Nephron progenitor cell (in vitro differentiated cells): ENCODE data around the gene ESRRG.

Experiments
- DNase-seq: peaks from one replicate; pipeline ENCODE4 v3.0.0; 2021
- H3K27ac Mint-ChIP-seq: 2 replicates; pipeline ENCODE4 v1.8.0; 2021; ENCODE audit warnings: mild to moderate bottlenecking, moderate library complexity, mixed read lengths
- H3K27me3 Mint-ChIP-seq: 2 replicates; pipeline ENCODE4 v1.8.0; 2021; ENCODE audit warnings: mild to moderate bottlenecking, low read depth, mixed read lengths; ENCODE audit not compliant: poor library complexity
- H3K36me3 Mint-ChIP-seq: 2 replicates; pipeline ENCODE4 v1.8.0; 2021; ENCODE audit warnings: low read depth, mixed read lengths
- H3K4me1 Mint-ChIP-seq: 2 replicates; pipeline ENCODE4 v1.8.0; 2021; ENCODE audit warnings: mixed read lengths
- H3K4me3 Mint-ChIP-seq: 2 replicates; pipeline ENCODE4 v1.8.0; 2021; ENCODE audit warnings: mild to moderate bottlenecking, moderate library complexity, mixed read lengths
- H3K9me3 Mint-ChIP-seq: 2 replicates; pipeline ENCODE4 v1.8.0; 2021; ENCODE audit warnings: mild to moderate bottlenecking, moderate library complexity, mixed read lengths
- CTCF ChIP-seq: fragments of 200-600 bp; sonication (generic); IDR thresholded peaks from 2 replicates; pipeline ENCODE4 v1.5.0; 2021; ENCODE audit warnings: antibody characterized with exemption

Gene ESRRG

GRCh38 chr1:216702170-216702569 is 21.1 kb downstream of the ESRRG start:
- Mint-ChIP-seq H3K4me1 (peaks cover 8% of the 10 kb centered on the region), H3K4me3 (no peak overlapping the region), H3K9me3 (no peaks in the 10 kb centered on the region), H3K27me3 (peaks cover 3% of the 10 kb centered on the region), H3K27ac (no peak overlapping the region), H3K36me3 (no peaks in the 10 kb centered on the region)
- no peak for TF ChIP-seq CTCF
- no peak for DNase-seq

- H3K4me1 Mint-ChIP-seq, result peaks cover 4% of the 10 kb centered on the region
- H3K27ac Mint-ChIP-seq, result no peak overlapping the region
- H3K27me3 Mint-ChIP-seq, result no peaks in the 10 kb centered on the region
- no peaks in the 10 kb centered on the region for H3K9me3 Mint-ChIP-seq
- TF ChIP-seq CTCF, result no peak
- no peak for DNase-seq
- H3K36me3 Mint-ChIP-seq, result no peaks in the 10 kb centered on the region
- no peak overlapping the region for H3K4me3 Mint-ChIP-seq
Measured at GRCh38 chr1:216700779-216701178, 22.4 kb downstream of the ESRRG start.

GRCh38 chr1:216691710-216692109 is 31.5 kb downstream of the ESRRG start:
- no peak for DNase-seq
- Mint-ChIP-seq H3K9me3 (no peaks in the 10 kb centered on the region), H3K27me3 (peaks cover 6% of the 10 kb centered on the region), H3K27ac (no peak overlapping the region), H3K4me3 (no peak overlapping the region), H3K36me3 (no peaks in the 10 kb centered on the region), H3K4me1 (peaks cover 20% of the 10 kb centered on the region)
- TF ChIP-seq CTCF, result no peak

GRCh38 chr1:216690603-216691002 is 32.6 kb downstream of the ESRRG start:
- H3K36me3 Mint-ChIP-seq, result no peaks in the 10 kb centered on the region
- DNase-seq, result no peak
- H3K4me3 Mint-ChIP-seq, result no peak overlapping the region
- H3K4me1 Mint-ChIP-seq, result peaks cover 31% of the 10 kb centered on the region
- TF ChIP-seq CTCF, result no peak
- no peak overlapping the region for H3K27ac Mint-ChIP-seq
- H3K27me3 Mint-ChIP-seq, result peaks cover 10% of the 10 kb centered on the region
- H3K9me3 Mint-ChIP-seq, result no peaks in the 10 kb centered on the region

GRCh38 chr1:216688127-216688657 is 35.0 kb downstream of the ESRRG start:
- TF ChIP-seq CTCF, result no peak
- H3K36me3 Mint-ChIP-seq, result no peaks in the 10 kb centered on the region
- H3K9me3 Mint-ChIP-seq, result no peaks in the 10 kb centered on the region
- peaks cover 39% of the 10 kb centered on the region for H3K4me1 Mint-ChIP-seq
- H3K27ac Mint-ChIP-seq, result no peak overlapping the region
- no peak overlapping the region for H3K4me3 Mint-ChIP-seq
- peaks cover 10% of the 10 kb centered on the region for H3K27me3 Mint-ChIP-seq
- no peak for DNase-seq

GRCh38 chr1:216686860-216687766 is 36.1 kb downstream of the ESRRG start:
- no peaks in the 10 kb centered on the region for H3K36me3 Mint-ChIP-seq
- peaks cover 50% of the 10 kb centered on the region for H3K4me1 Mint-ChIP-seq
- H3K27ac Mint-ChIP-seq, result no peak overlapping the region

More at GRCh38 chr1:216686860-216687766, 36.1 kb downstream of the ESRRG start:
- Mint-ChIP-seq H3K9me3 (no peaks in the 10 kb centered on the region), H3K4me3 (peak overlapping the region; percentile 70), H3K27me3 (peaks cover 10% of the 10 kb centered on the region)
- no peak for TF ChIP-seq CTCF
- DNase-seq, result no peak
